ENCODE results near the gene TMEM243.

Gene TMEM243

DNA sequence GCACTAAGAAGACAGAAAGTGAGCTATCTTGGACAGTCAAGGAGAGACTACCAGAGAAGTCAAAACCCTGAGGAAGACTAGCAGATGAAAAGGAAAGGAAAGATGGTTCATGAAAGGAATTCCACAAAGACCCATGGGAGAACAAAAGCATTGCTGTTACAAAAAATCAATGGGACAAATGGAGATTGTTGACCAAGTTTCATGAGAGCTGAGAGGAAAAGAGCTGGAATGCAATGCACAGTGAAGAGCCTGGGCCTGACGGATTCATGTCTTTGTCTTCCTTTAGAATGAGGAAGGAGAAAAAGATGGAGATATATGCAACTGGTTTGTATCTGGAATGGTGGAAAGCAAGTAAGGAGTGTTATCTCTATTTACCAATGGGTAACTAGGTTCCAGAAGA is 17.3 kb downstream of the TMEM243 start:
- DNase-seq (ENCODE audit: low read depth) = no peak
- no peak overlapping the region for H3K4me3 ChIP-seq (replicated peaks; ENCODE audit: low read depth, low read length)
- TF ChIP-seq, protein P1, sequence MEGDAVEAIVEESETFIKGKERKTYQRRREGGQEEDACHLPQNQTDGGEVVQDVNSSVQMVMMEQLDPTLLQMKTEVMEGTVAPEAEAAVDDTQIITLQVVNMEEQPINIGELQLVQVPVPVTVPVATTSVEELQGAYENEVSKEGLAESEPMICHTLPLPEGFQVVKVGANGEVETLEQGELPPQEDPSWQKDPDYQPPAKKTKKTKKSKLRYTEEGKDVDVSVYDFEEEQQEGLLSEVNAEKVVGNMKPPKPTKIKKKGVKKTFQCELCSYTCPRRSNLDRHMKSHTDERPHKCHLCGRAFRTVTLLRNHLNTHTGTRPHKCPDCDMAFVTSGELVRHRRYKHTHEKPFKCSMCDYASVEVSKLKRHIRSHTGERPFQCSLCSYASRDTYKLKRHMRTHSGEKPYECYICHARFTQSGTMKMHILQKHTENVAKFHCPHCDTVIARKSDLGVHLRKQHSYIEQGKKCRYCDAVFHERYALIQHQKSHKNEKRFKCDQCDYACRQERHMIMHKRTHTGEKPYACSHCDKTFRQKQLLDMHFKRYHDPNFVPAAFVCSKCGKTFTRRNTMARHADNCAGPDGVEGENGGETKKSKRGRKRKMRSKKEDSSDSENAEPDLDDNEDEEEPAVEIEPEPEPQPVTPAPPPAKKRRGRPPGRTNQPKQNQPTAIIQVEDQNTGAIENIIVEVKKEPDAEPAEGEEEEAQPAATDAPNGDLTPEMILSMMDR (IDR thresholded peaks at IDR 0.05; ENCODE audit: low read length, missing control alignments) = no peak

DNA sequence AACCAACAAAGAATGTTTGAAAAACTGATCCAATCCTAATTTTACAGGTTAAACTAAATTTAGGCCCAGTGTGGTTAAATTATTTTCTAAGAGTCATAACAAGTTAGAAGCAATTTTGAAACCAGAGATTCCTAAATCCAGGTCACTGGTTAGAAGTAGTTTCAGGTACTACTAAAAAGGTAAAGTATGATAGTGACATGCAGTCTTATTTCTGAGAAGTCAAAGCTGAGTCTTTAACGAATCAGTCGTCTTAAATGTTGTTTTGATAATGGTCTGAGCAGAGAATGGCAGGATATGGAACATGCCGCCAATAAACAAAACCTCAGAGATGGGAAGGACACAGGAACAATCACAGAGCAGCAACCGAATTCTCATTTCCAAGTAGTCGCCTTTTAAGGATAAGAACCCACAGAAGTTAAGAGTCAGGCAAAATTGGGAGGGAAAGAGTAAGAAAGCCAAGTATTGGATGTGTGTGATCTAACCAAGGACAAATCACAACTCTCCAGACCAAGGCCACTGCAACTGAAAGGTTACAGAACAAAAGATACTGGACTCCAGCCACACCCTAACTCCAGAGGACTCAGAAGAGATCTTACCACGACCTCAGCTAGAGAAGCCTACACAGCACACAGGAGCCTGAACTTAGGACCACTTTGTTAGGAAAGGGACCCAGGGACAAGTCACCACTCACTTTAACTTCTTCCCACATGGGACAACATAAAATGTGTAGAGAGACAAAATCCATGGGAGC is 19.7 kb downstream of the TMEM243 start:
- H3K4me3 ChIP-seq (replicated peaks; ENCODE audit: low read depth, low read length) = no peak overlapping the region
- TF ChIP-seq, protein P1 (IDR thresholded peaks at IDR 0.05; ENCODE audit: low read length, missing control alignments) = no peak
- DNase-seq (ENCODE audit: low read depth) = no peak

DNA sequence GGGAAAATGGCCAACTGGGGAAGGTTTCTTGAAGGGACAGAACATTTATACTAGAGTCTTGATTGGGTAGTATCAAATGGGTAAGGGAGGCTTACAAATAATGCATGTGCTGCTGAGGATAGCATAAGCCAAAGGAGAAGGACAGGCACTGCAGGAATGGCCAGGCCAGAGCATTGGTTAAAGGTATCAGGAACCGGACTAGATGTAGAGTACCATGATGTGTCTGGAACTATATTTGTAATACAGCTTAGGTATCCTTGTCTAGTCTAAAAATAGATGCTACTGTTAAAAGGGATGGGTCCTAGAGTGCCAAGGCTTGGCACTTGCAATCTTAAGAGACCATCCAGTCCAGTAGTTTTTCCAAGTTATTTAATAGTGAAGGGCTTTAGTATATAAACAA is 20.3 kb downstream of the TMEM243 start:
- H3K4me3 ChIP-seq (replicated peaks; ENCODE audit: low read depth, low read length) = no peak overlapping the region

DNA sequence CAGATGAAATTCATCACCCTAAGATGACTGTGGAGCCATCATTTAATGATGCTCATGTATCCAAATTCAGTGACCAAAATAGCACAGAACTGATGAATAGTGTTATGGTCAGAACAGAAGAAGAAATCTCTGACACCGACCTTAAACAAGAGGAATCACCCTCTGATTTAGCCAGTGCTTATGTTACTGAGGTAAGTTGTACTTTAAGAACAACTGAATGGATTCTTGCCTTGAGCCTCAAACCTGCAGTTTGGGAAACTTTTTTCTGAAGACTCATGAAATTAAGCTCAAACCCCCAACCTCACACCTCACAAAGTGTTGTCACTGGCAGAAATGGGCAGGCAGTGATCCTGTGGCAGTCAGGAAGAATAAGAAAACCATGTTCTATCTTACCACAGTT is 25.6 kb downstream of the TMEM243 start:
- DNase-seq (ENCODE audit: low read depth) = no peak
- H3K4me3 ChIP-seq (replicated peaks; ENCODE audit: low read depth, low read length) = no peak overlapping the region
- TF ChIP-seq, protein P1 (IDR thresholded peaks at IDR 0.05; ENCODE audit: low read length, missing control alignments) = no peak

More for the DNA sequence above, 20.3 kb downstream of the TMEM243 start:
- TF ChIP-seq, protein P1 (IDR thresholded peaks at IDR 0.05; ENCODE audit: low read length, missing control alignments) = no peak
- no peak for DNase-seq (ENCODE audit: low read depth)

DNA sequence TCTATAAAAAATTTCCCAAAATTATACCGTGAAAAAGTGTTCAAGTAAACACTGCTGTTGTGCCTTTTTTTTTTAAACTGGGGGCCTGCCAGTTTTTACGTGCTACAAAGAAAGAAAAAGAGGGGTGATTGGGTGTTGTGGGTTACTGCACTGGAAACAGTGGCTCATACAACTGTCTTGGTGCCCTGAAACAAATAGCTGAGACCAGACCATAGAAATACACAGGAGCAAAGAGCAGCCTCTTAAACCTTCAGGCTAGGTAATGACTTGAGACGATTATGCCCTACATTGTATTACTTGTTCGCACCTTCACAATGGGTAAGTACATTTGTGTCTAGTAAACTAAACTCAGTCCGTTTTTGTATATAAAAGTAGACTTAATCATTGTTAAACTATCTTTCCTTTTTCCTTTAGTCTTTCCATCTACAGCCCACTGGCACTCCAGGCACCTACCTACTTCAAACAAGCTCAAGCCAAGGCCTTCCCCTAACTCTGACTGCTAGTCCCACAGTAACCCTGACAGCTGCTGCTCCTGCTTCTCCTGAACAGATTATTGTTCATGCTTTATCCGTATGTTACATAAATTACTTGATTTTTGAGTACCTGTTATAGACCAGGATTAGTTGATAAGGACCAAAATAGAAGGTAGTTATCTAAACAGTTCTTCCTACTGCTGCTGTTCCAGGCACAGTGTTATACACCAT is 26.6 kb downstream of the TMEM243 start:
- TF ChIP-seq, protein P1 (IDR thresholded peaks at IDR 0.05; ENCODE audit: low read length, missing control alignments) = no peak
- H3K4me3 ChIP-seq (replicated peaks; ENCODE audit: low read depth, low read length) = no peak overlapping the region
- no peak for DNase-seq (ENCODE audit: low read depth)

DNA sequence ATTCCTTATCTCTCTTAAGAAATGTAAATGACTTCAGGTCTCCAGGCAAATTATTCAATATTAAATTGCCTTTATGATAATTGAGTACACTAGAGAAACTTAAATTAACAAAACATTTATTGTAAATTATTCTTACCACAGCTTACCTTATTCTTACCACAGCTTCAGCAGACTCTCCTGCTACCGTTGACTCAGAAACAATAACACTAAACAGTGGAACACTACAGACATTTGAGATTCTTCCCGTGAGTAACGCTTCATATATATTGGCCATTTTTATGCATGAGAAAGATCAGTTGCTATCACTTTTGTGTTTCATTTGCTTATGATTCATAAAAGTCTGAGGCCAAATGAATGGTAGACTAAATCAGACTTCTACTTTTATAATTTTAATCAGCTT is 28.7 kb downstream of the TMEM243 start:
- DNase-seq (ENCODE audit: low read depth) = no peak
- no peak overlapping the region for H3K4me3 ChIP-seq (replicated peaks; ENCODE audit: low read depth, low read length)
- TF ChIP-seq, protein P1 (IDR thresholded peaks at IDR 0.05; ENCODE audit: low read length, missing control alignments) = no peak

Data from fibroblast of pulmonary artery (primary cell).